WTC11 (cell line): ENCODE data around the gene PRICKLE3. TPM values are rescaled to one million over a fixed set of nuclear protein-coding genes. Genes with fewer than 3 reads are reported as not detected.

Experiments used
- ATAC-seq: fragments of 200-7000 bp; cut with Tn5 transposase; 2 replicates; pipeline ENCODE4 v1.10.0; 2021; ENCODE audit warnings: mild to moderate bottlenecking, moderate library complexity
- CTCF ChIA-PET: fragments of 300-600 bp; sonication (Branson Sonifier 250); formaldehyde crosslinking; loops from one replicate; lab custom pipeline; 2021; ENCODE audit warnings: antibody characterized with exemption; lab: Charles Lee
- POLR2A ChIA-PET: fragments of 350-600 bp; sonication (Branson Sonifier 250); formaldehyde crosslinking; loops from one replicate; lab custom pipeline; 2021; ENCODE audit warnings: antibody characterized with exemption; lab: Charles Lee
- DNase-seq: peaks from one replicate; pipeline ENCODE4 v3.0.0; 2021; ENCODE audit warnings: low spot score
- H3K27ac Mint-ChIP-seq: 2 replicates; pipeline ENCODE4 v1.8.0; 2021; ENCODE audit warnings: mixed read lengths
- H3K27me3 Mint-ChIP-seq: 2 replicates; pipeline ENCODE4 v1.8.0; 2021; ENCODE audit warnings: low read depth, mild to moderate bottlenecking, moderate library complexity, mixed read lengths
- H3K36me3 Mint-ChIP-seq: 2 replicates; pipeline ENCODE4 v1.8.0; 2021; ENCODE audit warnings: mixed read lengths
- H3K4me1 Mint-ChIP-seq: 2 replicates; pipeline ENCODE4 v1.8.0; 2022; ENCODE audit warnings: mixed read lengths
- H3K4me3 Mint-ChIP-seq: 2 replicates; pipeline ENCODE4 v1.8.0; 2021; ENCODE audit warnings: mild to moderate bottlenecking, moderate library complexity, mixed read lengths
- H3K9me3 Mint-ChIP-seq: 2 replicates; pipeline ENCODE4 v1.8.0; 2021; ENCODE audit warnings: mixed read lengths
- AR ChIP-seq: fragments of 250-450 bp; sonication (Bioruptor Pico); IDR thresholded peaks from 2 replicates; pipeline ENCODE4 v1.9.0; 2021; ENCODE audit warnings: mild to moderate bottlenecking
- CREB1 ChIP-seq: sonication (generic); formaldehyde crosslinking; IDR thresholded peaks from 2 replicates; pipeline ENCODE4 v1.8.0; 2023; ENCODE audit warnings: mild to moderate bottlenecking, missing genetic modification reagents
- CREM ChIP-seq: sonication (generic); formaldehyde crosslinking; IDR thresholded peaks from 2 replicates; pipeline ENCODE4 v1.8.1; 2022; ENCODE audit warnings: mild to moderate bottlenecking, missing genetic modification reagents, moderate library complexity
- NFE2L1 ChIP-seq: sonication (generic); formaldehyde crosslinking; IDR thresholded peaks from 2 replicates; pipeline ENCODE4 v1.8.1; 2023; ENCODE audit warnings: missing genetic modification reagents
- NFYB ChIP-seq: sonication (generic); formaldehyde crosslinking; conservative IDR thresholded peaks from 2 replicates; pipeline ENCODE4 v1.8.0; 2022; ENCODE audit warnings: low read depth, missing genetic modification reagents
- NR2C2 ChIP-seq: sonication (generic); formaldehyde crosslinking; IDR thresholded peaks from 2 replicates; pipeline ENCODE4 v1.8.0; 2022; ENCODE audit warnings: mild to moderate bottlenecking, missing genetic modification reagents
- PRDM15 ChIP-seq: sonication (generic); formaldehyde crosslinking; IDR thresholded peaks from 2 replicates; pipeline ENCODE4 v1.8.0; 2022; ENCODE audit warnings: missing genetic modification reagents
- RELA ChIP-seq: sonication (generic); formaldehyde crosslinking; IDR thresholded peaks from 2 replicates; pipeline ENCODE4 v1.8.1; 2022; ENCODE audit warnings: missing genetic modification reagents, mild to moderate bottlenecking, borderline replicate concordance
- SP1 ChIP-seq: sonication (generic); formaldehyde crosslinking; conservative IDR thresholded peaks from 2 replicates; pipeline ENCODE4 v1.8.1; 2022; ENCODE audit warnings: missing genetic modification reagents
- TEAD4 ChIP-seq: sonication (generic); formaldehyde crosslinking; IDR thresholded peaks from 2 replicates; pipeline ENCODE4 v1.8.0; 2022; ENCODE audit warnings: mild to moderate bottlenecking, missing genetic modification reagents
- ZNF121 ChIP-seq: sonication (generic); formaldehyde crosslinking; IDR thresholded peaks from 2 replicates; pipeline ENCODE4 v1.8.0; 2023; ENCODE audit warnings: missing genetic modification reagents
- ZNF263 ChIP-seq: sonication (generic); formaldehyde crosslinking; IDR thresholded peaks from 2 replicates; pipeline ENCODE4 v1.8.1; 2022; ENCODE audit warnings: low read depth, mild to moderate bottlenecking, moderate library complexity, missing genetic modification reagents
- ZNF281 ChIP-seq: sonication (generic); formaldehyde crosslinking; IDR thresholded peaks from 2 replicates; pipeline ENCODE4 v1.8.0; 2023; ENCODE audit warnings: mild to moderate bottlenecking, missing genetic modification reagents
- ZNF671 ChIP-seq: fragments of 250-450 bp; sonication (Bioruptor Pico); IDR thresholded peaks from 2 replicates; pipeline ENCODE4 v1.8.0; 2021; ENCODE audit warnings: mild to moderate bottlenecking
- total RNA-seq: library from RNA; stranded (reverse); gene quantifications from 3 replicates; pipeline ENCODE4 v1.2.3, GENCODE V29; 2021
- TF ChIP-seq, protein P1 (sequence below): sonication (generic); formaldehyde crosslinking; IDR thresholded peaks from 2 replicates; pipeline ENCODE4 v1.8.1; 2023; ENCODE audit warnings: mild to moderate bottlenecking, missing genetic modification reagents, borderline replicate concordance
- TF ChIP-seq, protein P2 (sequence below): fragments of 250-450 bp; sonication (Bioruptor Pico); IDR thresholded peaks from 2 replicates; pipeline ENCODE4 v1.9.0; 2021; ENCODE audit warnings: moderate library complexity, mild to moderate bottlenecking, inconsistent platforms, borderline replicate concordance
- TF ChIP-seq, protein P3 (sequence below): sonication (generic); formaldehyde crosslinking; IDR thresholded peaks from 2 replicates; pipeline ENCODE4 v1.8.1; 2022; ENCODE audit warnings: mild to moderate bottlenecking, missing genetic modification reagents, moderate library complexity, borderline replicate concordance

PRICKLE3 gene
- total RNA-seq, 1 experiment from 2014 or later, result 14.6 TPM

DNA sequence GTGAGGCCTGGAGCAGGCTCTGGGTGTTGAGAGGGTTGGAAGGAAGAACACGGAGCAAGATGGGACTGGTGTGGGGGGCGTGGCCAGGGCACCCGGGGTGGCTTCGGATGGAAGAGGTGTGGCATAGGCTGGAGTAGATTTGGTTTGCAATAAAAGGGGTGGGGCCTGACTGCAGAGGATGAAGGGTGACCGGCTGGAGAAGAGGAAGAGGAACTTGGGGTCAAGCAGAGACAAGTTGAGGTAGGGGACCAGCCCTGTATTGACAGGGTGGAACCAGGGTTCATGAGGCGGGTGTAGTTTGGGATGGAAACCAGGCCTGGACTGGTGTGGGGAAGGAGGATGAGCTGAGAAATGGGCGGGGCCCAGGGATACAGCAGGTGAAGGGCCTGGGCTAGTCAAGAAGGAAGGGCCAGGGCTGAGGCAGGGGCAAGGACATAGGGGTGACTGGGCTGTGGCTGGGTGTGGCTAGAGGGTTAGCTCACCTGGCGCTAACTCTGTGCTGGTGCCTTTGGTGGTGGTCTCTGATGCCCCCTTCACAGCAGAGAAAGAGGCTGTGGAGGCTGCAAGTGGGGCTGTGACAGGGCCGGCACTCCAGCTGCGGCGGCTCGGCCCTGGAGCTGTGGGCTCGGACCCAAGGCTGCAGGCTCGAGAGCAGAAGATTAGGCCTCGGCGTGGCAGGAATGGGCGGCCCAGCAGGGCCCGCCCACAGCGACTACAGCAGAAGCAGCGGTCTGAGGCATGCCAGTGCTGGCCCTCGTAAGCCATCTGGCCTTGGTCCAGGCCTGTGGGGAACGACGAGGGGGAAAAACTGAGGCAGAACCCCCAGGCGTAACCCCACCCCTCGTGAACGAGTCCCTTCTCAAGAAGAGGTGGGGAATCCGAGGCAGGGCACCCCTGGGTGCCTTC is 9.5 kb downstream of the PRICKLE3 start:
- DNase-seq (no peak), ATAC-seq (no peak)
- Mint-ChIP-seq H3K4me1 (peaks cover 18% of the 10 kb centered on the region), H3K4me3 (no peak overlapping the region), H3K9me3 (no peaks in the 10 kb centered on the region), H3K27ac (no peak overlapping the region), H3K36me3 (peaks cover 30% of the 10 kb centered on the region), H3K27me3 (peaks cover 15% of the 10 kb centered on the region)
- ChIA-PET POLR2A (no interaction called here), CTCF (interaction anchor here (0.6 to 1.3 kb wide), 3 partner anchors 10 to 14 kb away, joined by 3 read pairs; no protein-coding TSS in a partner anchor)
- TF ChIP-seq AR (no peak), NR2C2 (CRISPR knock-in tag) (no peak)
- TF ChIP-seq, protein P1, sequence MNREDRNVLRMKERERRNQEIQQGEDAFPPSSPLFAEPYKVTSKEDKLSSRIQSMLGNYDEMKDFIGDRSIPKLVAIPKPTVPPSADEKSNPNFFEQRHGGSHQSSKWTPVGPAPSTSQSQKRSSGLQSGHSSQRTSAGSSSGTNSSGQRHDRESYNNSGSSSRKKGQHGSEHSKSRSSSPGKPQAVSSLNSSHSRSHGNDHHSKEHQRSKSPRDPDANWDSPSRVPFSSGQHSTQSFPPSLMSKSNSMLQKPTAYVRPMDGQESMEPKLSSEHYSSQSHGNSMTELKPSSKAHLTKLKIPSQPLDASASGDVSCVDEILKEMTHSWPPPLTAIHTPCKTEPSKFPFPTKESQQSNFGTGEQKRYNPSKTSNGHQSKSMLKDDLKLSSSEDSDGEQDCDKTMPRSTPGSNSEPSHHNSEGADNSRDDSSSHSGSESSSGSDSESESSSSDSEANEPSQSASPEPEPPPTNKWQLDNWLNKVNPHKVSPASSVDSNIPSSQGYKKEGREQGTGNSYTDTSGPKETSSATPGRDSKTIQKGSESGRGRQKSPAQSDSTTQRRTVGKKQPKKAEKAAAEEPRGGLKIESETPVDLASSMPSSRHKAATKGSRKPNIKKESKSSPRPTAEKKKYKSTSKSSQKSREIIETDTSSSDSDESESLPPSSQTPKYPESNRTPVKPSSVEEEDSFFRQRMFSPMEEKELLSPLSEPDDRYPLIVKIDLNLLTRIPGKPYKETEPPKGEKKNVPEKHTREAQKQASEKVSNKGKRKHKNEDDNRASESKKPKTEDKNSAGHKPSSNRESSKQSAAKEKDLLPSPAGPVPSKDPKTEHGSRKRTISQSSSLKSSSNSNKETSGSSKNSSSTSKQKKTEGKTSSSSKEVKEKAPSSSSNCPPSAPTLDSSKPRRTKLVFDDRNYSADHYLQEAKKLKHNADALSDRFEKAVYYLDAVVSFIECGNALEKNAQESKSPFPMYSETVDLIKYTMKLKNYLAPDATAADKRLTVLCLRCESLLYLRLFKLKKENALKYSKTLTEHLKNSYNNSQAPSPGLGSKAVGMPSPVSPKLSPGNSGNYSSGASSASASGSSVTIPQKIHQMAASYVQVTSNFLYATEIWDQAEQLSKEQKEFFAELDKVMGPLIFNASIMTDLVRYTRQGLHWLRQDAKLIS, result no peak

- peak overlapping the region; percentile 41; the same call in 1 of the 2 replicates for H3K27ac Mint-ChIP-seq
- H3K9me3 Mint-ChIP-seq, result no peaks in the 10 kb centered on the region
- no peak for DNase-seq
- peaks cover 24% of the 10 kb centered on the region for H3K27me3 Mint-ChIP-seq
- peaks cover 27% of the 10 kb centered on the region for H3K36me3 Mint-ChIP-seq
- no peak for ATAC-seq
- POLR2A ChIA-PET, result no interaction called here
- peaks cover 18% of the 10 kb centered on the region for H3K4me1 Mint-ChIP-seq
- CTCF ChIA-PET, result interaction anchor here (1.3 kb wide), 1 partner anchor 12 kb away, joined by 3 read pairs; no protein-coding TSS in a partner anchor
- H3K4me3 Mint-ChIP-seq, result no peak overlapping the region
- TF ChIP-seq, protein P2, sequence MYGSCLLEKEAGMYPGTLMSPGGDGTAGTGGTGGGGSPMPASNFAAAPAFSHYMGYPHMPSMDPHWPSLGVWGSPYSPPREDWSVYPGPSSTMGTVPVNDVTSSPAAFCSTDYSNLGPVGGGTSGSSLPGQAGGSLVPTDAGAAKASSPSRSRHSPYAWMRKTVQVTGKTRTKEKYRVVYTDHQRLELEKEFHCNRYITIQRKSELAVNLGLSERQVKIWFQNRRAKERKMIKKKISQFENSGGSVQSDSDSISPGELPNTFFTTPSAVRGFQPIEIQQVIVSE, result no peak
- no peak for TF ChIP-seq NFE2L1 (CRISPR knock-in tag)
- TF ChIP-seq TEAD4, result no peak
- no peak for TF ChIP-seq NFYB
- no peak for TF ChIP-seq ZNF121 (CRISPR knock-in tag)
- no peak for TF ChIP-seq SP1 (CRISPR knock-in tag)
- TF ChIP-seq, protein P3, sequence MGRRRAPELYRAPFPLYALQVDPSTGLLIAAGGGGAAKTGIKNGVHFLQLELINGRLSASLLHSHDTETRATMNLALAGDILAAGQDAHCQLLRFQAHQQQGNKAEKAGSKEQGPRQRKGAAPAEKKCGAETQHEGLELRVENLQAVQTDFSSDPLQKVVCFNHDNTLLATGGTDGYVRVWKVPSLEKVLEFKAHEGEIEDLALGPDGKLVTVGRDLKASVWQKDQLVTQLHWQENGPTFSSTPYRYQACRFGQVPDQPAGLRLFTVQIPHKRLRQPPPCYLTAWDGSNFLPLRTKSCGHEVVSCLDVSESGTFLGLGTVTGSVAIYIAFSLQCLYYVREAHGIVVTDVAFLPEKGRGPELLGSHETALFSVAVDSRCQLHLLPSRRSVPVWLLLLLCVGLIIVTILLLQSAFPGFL (CRISPR knock-in tag), result no peak
- no peak for TF ChIP-seq ZNF263
- no peak for TF ChIP-seq ZNF281
- no peak for TF ChIP-seq PRDM15 (CRISPR knock-in tag)
- no peak for TF ChIP-seq CREM
- TF ChIP-seq ZNF671 (CRISPR knock-in tag), result no peak
- TF ChIP-seq CREB1 (CRISPR knock-in tag), result no peak
- no peak for TF ChIP-seq RELA (CRISPR knock-in tag)
Observed at GRCh38 chrX:49175435-49176274, 10.5 kb downstream of the PRICKLE3 start.
